Activated CD4-positive, alpha-beta T cell treated with anti-CD3 and anti-CD28 coated beads for 24 hours (primary cell): Measurements from ENCODE around the gene LLGL2.
"Not testable (repeated sequence)": the region's sequence is repeated elsewhere in the genome, so short reads cannot be mapped to it uniquely, and the experiment has no call there.

Experiments used
- DNase-seq, 2 donors: peaks; one replicate each; pipeline ENCODE4 v3.0.0-alpha.2; 2020; ENCODE audit warnings: low read depth in 2 of 2

LLGL2 gene

GRCh38 chr17:75590849-75591721 is 65.6 kb downstream of the LLGL2 start:
- no peak for DNase-seq

- DNase-seq: no peak
These were observed 66.3 kb downstream of the LLGL2 start for GRCh38 chr17:75591722-75592302.

GRCh38 chr17:75592348-75593020 is 67.0 kb downstream of the LLGL2 start:
- no peak for DNase-seq

GRCh38 chr17:75593430-75593829 is 67.9 kb downstream of the LLGL2 start:
- DNase-seq: not testable (repeated sequence)

GRCh38 chr17:75594499-75595283 is 69.2 kb downstream of the LLGL2 start:
- DNase-seq: no peak

- no peak for DNase-seq
These were observed 69.9 kb downstream of the LLGL2 start for GRCh38 chr17:75595284-75595919.

- no peak for DNase-seq
These were observed 70.4 kb downstream of the LLGL2 start for GRCh38 chr17:75595920-75596313.

- no peak for DNase-seq
These were observed 71.0 kb downstream of the LLGL2 start for GRCh38 chr17:75596320-75597087.

- peak; percentile 40 to 58 for DNase-seq
These were observed 75.8 kb downstream of the LLGL2 start for GRCh38 chr17:75601057-75601987.

GRCh38 chr17:75602644-75603043 is 77.1 kb downstream of the LLGL2 start:
- DNase-seq: no peak

- no peak for DNase-seq
These were observed 77.6 kb downstream of the LLGL2 start for GRCh38 chr17:75603123-75603522.

GRCh38 chr17:75604034-75604695 is 78.7 kb downstream of the LLGL2 start:
- no peak for DNase-seq

GRCh38 chr17:75605790-75606189 is 80.3 kb downstream of the LLGL2 start:
- no peak for DNase-seq

- no peak for DNase-seq
These were observed 81.6 kb downstream of the LLGL2 start for GRCh38 chr17:75607086-75607485.

GRCh38 chr17:75610103-75610984 is 84.8 kb downstream of the LLGL2 start:
- no peak for DNase-seq

- DNase-seq: no peak
These were observed 86.4 kb downstream of the LLGL2 start for GRCh38 chr17:75611851-75612429.

- DNase-seq: no peak
These were observed 87.6 kb downstream of the LLGL2 start for GRCh38 chr17:75612906-75613626.
